Duodenal mucosa (tissue), 2 donors: ENCODE data around the gene ZNF556.
"Not testable (repeated sequence)": the region's sequence is repeated elsewhere in the genome, so short reads cannot be mapped to it uniquely, and the experiment has no call there.

Source experiments
- H3K27ac ChIP-seq: one replicate; pipeline ENCODE4 v1.7.0; 2013; ENCODE audit warnings: low read depth, low read length
- H3K27me3 ChIP-seq, 2 donors: one replicate each; pipeline ENCODE4 v1.7.0; 2013; ENCODE audit warnings: low read length in 2 of 2, control low read depth in 1 of 2; ENCODE audit not compliant: insufficient read depth in 2 of 2, control insufficient read depth in 1 of 2
- H3K36me3 ChIP-seq, 2 donors: one replicate each; pipeline ENCODE4 v1.7.0; 2013; ENCODE audit warnings: low read length in 2 of 2, control low read depth in 1 of 2; ENCODE audit not compliant: insufficient read depth in 2 of 2, control insufficient read depth in 1 of 2
- H3K4me1 ChIP-seq, 2 donors: one replicate each; pipeline ENCODE4 v1.7.0; 2013; ENCODE audit warnings: low read length in 2 of 2, control low read depth in 1 of 2; ENCODE audit not compliant: insufficient read depth in 2 of 2, control insufficient read depth in 1 of 2
- H3K4me3 ChIP-seq, 2 donors: one replicate each; pipeline ENCODE4 v1.7.0; 2013; ENCODE audit warnings: low read length in 2 of 2, low read depth in 1 of 2
- H3K9ac ChIP-seq, 2 donors: one replicate each; pipeline ENCODE4 v1.7.0; 2013; ENCODE audit warnings: low read length in 2 of 2, low read depth in 1 of 2
- H3K9me3 ChIP-seq, 2 donors: one replicate each; pipeline ENCODE4 v1.7.0; 2013; ENCODE audit warnings: low read length in 2 of 2, control low read depth in 1 of 2; ENCODE audit not compliant: control insufficient read depth in 1 of 2

The ZNF556 gene

GRCh38 chr19:2877398-2878331 is 10.5 kb downstream of the ZNF556 start:
- no peak overlapping the region for H3K27ac ChIP-seq
- H3K9me3 ChIP-seq, result peaks cover 13 to 25% of the 10 kb centered on the region in 2 donors
- no peaks in the 10 kb centered on the region for H3K4me1 ChIP-seq
- H3K9ac ChIP-seq, result no peak overlapping the region
- H3K27me3 ChIP-seq, result no peaks in the 10 kb centered on the region
- H3K36me3 ChIP-seq, result no peaks in the 10 kb centered on the region
- no peak overlapping the region for H3K4me3 ChIP-seq

DNA sequence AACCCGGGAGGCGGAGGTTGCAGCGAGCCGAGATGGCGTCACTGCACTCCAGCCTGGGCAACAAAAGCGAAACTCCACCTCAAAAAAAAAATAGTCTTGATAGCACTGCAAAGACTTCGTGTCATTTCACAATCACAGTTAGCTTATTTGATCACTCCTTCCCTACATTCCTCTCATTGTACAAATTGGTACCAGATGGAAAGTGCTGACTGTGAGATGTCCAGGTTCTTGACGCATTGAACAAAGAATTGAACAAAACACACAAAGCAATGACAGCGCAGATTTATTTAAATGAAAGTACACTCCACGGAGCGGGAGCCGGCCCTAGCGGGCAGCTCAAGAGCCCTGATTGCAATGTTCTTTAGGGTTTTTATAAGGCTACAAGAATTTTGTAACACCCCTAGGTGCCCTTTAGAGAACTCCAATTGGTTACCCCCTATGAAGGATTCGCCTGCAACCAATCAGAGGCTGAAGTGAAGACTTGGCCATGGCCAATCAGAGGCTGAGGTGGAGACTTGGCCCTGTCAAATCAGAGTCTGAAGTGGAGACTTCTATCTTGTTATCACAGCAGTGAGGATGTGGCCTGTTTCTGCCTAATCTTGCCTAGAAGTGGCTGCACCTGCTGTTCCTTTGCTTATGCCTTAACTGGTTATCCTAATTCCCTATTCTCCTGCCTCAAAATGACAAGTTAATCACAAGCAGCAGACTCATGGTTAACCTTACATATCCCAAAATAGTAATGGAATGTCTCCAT is 16.7 kb downstream of the ZNF556 start:
- Histone ChIP-seq H3K9ac (no peak overlapping the region), H3K9me3 (peaks cover 0 to 3% of the 10 kb centered on the region in 2 donors), H3K27me3 (no peaks in the 10 kb centered on the region), H3K27ac (no peak overlapping the region), H3K4me3 (no peak overlapping the region), H3K36me3 (no peaks in the 10 kb centered on the region), H3K4me1 (no peaks in the 10 kb centered on the region)

- Histone ChIP-seq H3K27ac (no peak overlapping the region), H3K27me3 (no peaks in the 10 kb centered on the region), H3K9ac (no peak overlapping the region), H3K4me1 (no peaks in the 10 kb centered on the region), H3K4me3 (no peak overlapping the region), H3K36me3 (no peaks in the 10 kb centered on the region), H3K9me3 (no peaks in the 10 kb centered on the region)
These were observed 18.6 kb downstream of the ZNF556 start for GRCh38 chr19:2885736-2886135.

DNA sequence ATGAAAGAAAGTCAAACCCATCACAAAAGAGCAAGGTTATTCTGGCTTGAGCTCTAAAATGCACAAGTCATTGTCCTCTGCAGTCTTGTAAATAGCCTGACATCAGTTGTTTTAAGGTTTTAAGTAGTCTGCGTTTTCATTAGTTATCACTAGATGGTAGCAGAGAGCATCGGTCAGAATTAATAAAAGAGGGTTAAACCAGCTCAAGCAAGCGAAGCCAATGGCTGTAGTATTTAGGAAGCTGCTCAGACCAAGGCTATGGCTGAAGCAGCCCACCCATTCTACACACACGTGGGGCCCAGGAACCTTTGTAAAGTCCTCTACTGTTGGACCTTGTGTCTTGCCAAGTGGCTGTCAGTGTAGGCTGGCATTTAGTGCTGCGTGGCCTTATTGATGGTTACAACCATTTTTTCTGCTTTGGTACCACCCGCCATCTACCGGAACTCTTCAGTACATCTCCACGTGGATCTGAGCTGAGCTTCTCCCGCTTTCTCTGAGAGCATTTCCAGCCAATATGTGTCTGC is 20.3 kb downstream of the ZNF556 start:
- H3K4me1 ChIP-seq, result no peaks in the 10 kb centered on the region
- no peaks in the 10 kb centered on the region for H3K36me3 ChIP-seq
- no peak overlapping the region for H3K4me3 ChIP-seq
- no peak overlapping the region for H3K27ac ChIP-seq
- H3K27me3 ChIP-seq, result no peaks in the 10 kb centered on the region
- no peak overlapping the region for H3K9ac ChIP-seq
- no peaks in the 10 kb centered on the region for H3K9me3 ChIP-seq

GRCh38 chr19:2888731-2889224 is 21.6 kb downstream of the ZNF556 start:
- no peaks in the 10 kb centered on the region for H3K27me3 ChIP-seq
- H3K9ac ChIP-seq, result no peak overlapping the region
- H3K36me3 ChIP-seq, result no peaks in the 10 kb centered on the region
- no peak overlapping the region for H3K27ac ChIP-seq
- H3K4me1 ChIP-seq, result no peaks in the 10 kb centered on the region
- no peaks in the 10 kb centered on the region for H3K9me3 ChIP-seq
- H3K4me3 ChIP-seq, result peak overlapping the region in 1 of 2 donors; percentile 51

DNA sequence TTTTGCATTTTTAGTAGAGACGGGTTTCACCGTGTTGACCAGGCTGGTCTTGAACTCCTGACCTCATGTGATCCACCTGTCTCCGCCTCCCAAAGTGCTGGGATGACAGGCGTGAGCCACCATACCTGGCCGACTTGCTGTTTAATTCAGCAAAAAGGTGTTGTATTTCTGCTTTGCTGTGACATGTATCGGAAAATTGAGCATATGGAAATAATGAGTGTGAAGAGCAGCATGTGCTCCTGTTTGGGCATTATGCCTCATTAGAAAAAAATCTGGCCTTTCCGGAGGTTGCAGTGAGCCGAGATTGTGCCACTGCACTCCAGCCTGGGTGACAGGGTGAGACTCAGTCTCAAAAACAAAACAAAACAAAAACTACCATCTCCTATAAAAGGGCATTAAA is 23.4 kb downstream of the ZNF556 start:
- not testable (repeated sequence) for H3K4me1 ChIP-seq, H3K4me3 ChIP-seq, H3K9ac ChIP-seq, H3K36me3 ChIP-seq, H3K9me3 ChIP-seq, H3K27me3 ChIP-seq, H3K27ac ChIP-seq

DNA sequence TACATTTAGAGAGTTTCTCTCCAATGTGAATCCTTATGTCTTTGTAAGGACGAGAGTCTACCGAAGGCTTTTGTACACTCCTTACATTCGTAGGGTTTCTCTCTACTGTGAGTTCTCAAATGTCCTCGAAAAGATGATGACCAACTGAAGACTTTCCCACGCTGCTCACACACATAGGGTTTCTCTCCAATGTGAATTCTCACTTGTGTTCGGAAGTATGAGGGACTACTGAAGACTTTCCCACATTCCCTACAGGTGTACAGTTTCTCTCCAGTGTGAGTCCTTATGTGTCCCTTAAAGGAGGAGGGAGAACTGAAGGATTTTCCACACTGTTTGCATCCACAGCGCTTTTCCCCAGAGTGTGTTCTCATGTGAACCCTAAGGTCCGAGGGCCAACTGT is 29.6 kb downstream of the ZNF556 start:
- no peaks in the 10 kb centered on the region for H3K4me1 ChIP-seq
- no peak overlapping the region for H3K9ac ChIP-seq
- H3K27ac ChIP-seq, result no peak overlapping the region

DNA sequence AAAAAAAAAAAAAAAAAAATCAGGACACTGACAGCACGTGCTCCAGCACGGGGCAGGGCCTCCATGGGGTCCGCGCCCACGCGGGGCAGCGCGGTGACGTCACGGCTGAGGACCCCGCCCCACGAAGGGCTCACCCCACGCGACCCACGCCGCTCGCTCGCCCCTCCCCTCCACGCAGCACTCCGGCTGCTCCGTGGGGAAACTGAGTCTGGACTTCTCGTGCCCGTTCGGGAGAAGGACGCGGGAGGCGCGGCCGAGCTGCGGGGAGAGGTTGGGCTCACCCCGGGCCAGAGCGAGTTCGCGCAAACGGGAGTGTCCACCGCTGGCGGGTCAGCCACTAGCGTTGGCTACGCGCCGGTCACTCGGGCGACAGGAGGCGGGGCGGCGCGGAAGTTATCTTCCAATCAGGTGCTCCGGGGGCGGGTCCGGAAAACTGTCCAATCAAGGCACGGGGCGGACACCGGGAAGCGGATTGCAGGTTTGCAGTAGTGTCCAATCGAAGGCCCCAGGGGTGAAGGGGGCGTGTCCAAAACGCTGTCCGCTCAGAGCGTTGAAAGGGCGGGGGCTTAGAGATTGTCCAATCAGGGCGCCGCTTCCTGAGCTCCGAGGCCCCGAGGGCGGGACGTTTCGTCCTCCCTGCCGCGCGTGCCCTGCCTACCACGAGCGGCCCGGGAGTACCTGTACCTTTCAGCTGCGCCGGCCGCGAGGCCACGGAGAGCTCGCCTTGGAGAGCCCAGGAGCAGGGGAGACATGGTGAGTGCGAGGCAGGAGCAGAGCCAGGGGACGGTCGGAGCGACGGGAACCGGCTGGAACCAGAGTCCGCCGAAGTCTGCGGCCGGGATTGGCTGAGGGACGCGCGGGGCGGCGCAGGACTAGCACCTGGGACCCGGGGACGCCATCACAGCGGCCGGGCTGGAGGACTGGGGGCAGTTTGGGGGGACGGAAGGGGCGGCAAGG is 33.4 kb downstream of the ZNF556 start, which contains the start of gene ZNF57:
TSS of gene ZNF57 (plus strand) at position 633 of the 957 bp plus-strand sequence. CDS start at position 751, 118 bp downstream.
- peak within 1 kb of the TSS; percentile 80 for H3K27ac ChIP-seq
- no peaks in the 10 kb centered on the region for H3K27me3 ChIP-seq
- H3K36me3 ChIP-seq, result no peaks in the 10 kb centered on the region
- peak within 1 kb of the TSS; percentile 77 to 84 for H3K9ac ChIP-seq
- peaks cover 5 to 11% of the 10 kb centered on the region in 2 donors for H3K4me1 ChIP-seq
- peak within 1 kb of the TSS; percentile 73 to 86 for H3K4me3 ChIP-seq
- peaks cover 0 to 5% of the 10 kb centered on the region in 2 donors for H3K9me3 ChIP-seq

More for the DNA sequence above, 29.6 kb downstream of the ZNF556 start:
- Histone ChIP-seq H3K4me3 (no peak overlapping the region), H3K36me3 (no peaks in the 10 kb centered on the region), H3K27me3 (no peaks in the 10 kb centered on the region), H3K9me3 (peaks cover 0 to 5% of the 10 kb centered on the region in 2 donors)

- Histone ChIP-seq H3K27ac (peak overlapping the region; percentile 17), H3K9ac (no peak overlapping the region), H3K27me3 (no peaks in the 10 kb centered on the region), H3K9me3 (no peaks in the 10 kb centered on the region), H3K36me3 (peaks cover 0 to 4% of the 10 kb centered on the region in 2 donors), H3K4me1 (peaks cover 5 to 11% of the 10 kb centered on the region in 2 donors), H3K4me3 (peak overlapping the region in 1 of 2 donors; percentile 86)
These were observed 35.6 kb downstream of the ZNF556 start for GRCh38 chr19:2902590-2903218.
